IMR-90 (cell line): Measurements from ENCODE around the gene LDLRAD3. TPM values are rescaled to one million over a fixed set of nuclear protein-coding genes. Genes with fewer than 3 reads are reported as not detected.

Experiments
- ATAC-seq: fragments of 200-7000 bp; cut with Tn5 transposase; 2 replicates; pipeline ENCODE4 v1.9.1; 2020; ENCODE audit warnings: low read depth, mild to moderate bottlenecking, moderate library complexity
- BruUV-seq: library from RNA; stranded (reverse); fragments of 400-500 nt; replicated peaks from 2 replicates; lab custom pipeline; 2021; lab: Mats Ljungman, UMichigan
- CTCF ChIA-PET: fragments of 300-600 bp; formaldehyde crosslinking; extraction: SDS; loops from one replicate; lab custom pipeline; 2021; ENCODE audit warnings: antibody characterized with exemption; lab: Yijun Ruan, JAX
- POLR2A ChIA-PET: fragments of 300-600 bp; sonication (Branson Sonifier 250); formaldehyde crosslinking; loops from one replicate; lab custom pipeline; 2022; ENCODE audit warnings: antibody characterized with exemption; ENCODE audit not compliant: unreplicated experiment; lab: Charles Lee
- DNase-seq: peaks from one replicate; pipeline ENCODE4 v3.0.0; 2013
- H2AFZ ChIP-seq: replicated peaks from 2 replicates; pipeline ENCODE3; 2013; ENCODE audit warnings: low read length, mild to moderate bottlenecking; ENCODE audit not compliant: poor library complexity
- H2AK5ac ChIP-seq: 2 replicates; pipeline ENCODE4 v1.6.1; 2013; ENCODE audit warnings: low read depth, low read length, inconsistent platforms
- H2AK9ac ChIP-seq: replicated peaks from 2 replicates; pipeline ENCODE3; 2013; ENCODE audit warnings: mild to moderate bottlenecking, low read depth, low read length, moderate library complexity; ENCODE audit not compliant: poor library complexity
- H2BK120ac ChIP-seq: 2 replicates; pipeline ENCODE4 v1.6.1; 2013; ENCODE audit warnings: low read depth, low read length, inconsistent platforms
- H2BK15ac ChIP-seq: 3 replicates; pipeline ENCODE4 v1.6.1; 2013; ENCODE audit warnings: low read depth, low read length, inconsistent platforms
- H2BK20ac ChIP-seq: 2 replicates; pipeline ENCODE4 v1.6.1; 2013; ENCODE audit warnings: low read depth, mild to moderate bottlenecking, inconsistent platforms, low read length, moderate library complexity
- H2BK5ac ChIP-seq: 2 replicates; pipeline ENCODE4 v1.6.1; 2013; ENCODE audit warnings: mild to moderate bottlenecking, low read depth, low read length, inconsistent platforms; ENCODE audit not compliant: poor library complexity, severe bottlenecking
- H3K14ac ChIP-seq: replicated peaks from 2 replicates; pipeline ENCODE4 v1.6.1; 2013; ENCODE audit warnings: low read depth, low read length, inconsistent platforms
- H3K18ac ChIP-seq: 2 replicates; pipeline ENCODE4 v1.6.1; 2013; ENCODE audit warnings: low read depth, low read length, control low read depth
- H3K23ac ChIP-seq: 2 replicates; pipeline ENCODE4 v1.6.1; 2013; ENCODE audit warnings: low read depth, low read length, inconsistent platforms
- H3K27ac ChIP-seq: 2 replicates; pipeline ENCODE4 v1.5.1; 2013; ENCODE audit warnings: mild to moderate bottlenecking, control low read depth, low read length; ENCODE audit not compliant: insufficient read depth
- H3K27me3 ChIP-seq: 2 replicates; pipeline ENCODE4 v1.6.1; 2013; ENCODE audit warnings: low read length; ENCODE audit not compliant: control insufficient read depth, insufficient read depth
- H3K36me3 ChIP-seq: 2 replicates; pipeline ENCODE4 v1.6.1; 2013; ENCODE audit warnings: low read length, mixed read lengths; ENCODE audit not compliant: control insufficient read depth, insufficient read depth
- H3K4ac ChIP-seq: 2 replicates; pipeline ENCODE4 v1.6.1; 2013; ENCODE audit warnings: low read depth, low read length, inconsistent platforms
- H3K4me1 ChIP-seq: 2 replicates; pipeline ENCODE4 v1.6.1; 2013; ENCODE audit warnings: low read length, mixed read lengths; ENCODE audit not compliant: control insufficient read depth, insufficient read depth
- H3K4me2 ChIP-seq: 2 replicates; pipeline ENCODE4 v1.6.1; 2013; ENCODE audit warnings: low read depth, mild to moderate bottlenecking, control low read depth, low read length, moderate library complexity
- H3K4me3 ChIP-seq: 2 replicates; pipeline ENCODE4 v1.5.1; 2013; ENCODE audit warnings: low read depth, mild to moderate bottlenecking, control low read depth, low read length, moderate library complexity; ENCODE audit not compliant: insufficient read depth
- H3K56ac ChIP-seq: 2 replicates; pipeline ENCODE4 v1.6.1; 2013; ENCODE audit warnings: low read length, inconsistent platforms; ENCODE audit not compliant: insufficient read depth; ENCODE audit errors: extremely low read depth
- H3K79me1 ChIP-seq, 2 experiments: 2 replicates each; pipeline ENCODE4 v1.6.1; 2013; ENCODE audit warnings: low read length in 2 of 2, inconsistent platforms in 1 of 2, low read depth in 1 of 2
- H3K9ac ChIP-seq: 2 replicates; pipeline ENCODE4 v1.6.1; 2013; ENCODE audit warnings: low read depth, low read length, control low read depth
- H3K9me1 ChIP-seq: 2 replicates; pipeline ENCODE4 v1.6.1; 2013; ENCODE audit warnings: low read length, inconsistent platforms; ENCODE audit not compliant: insufficient read depth
- H3K9me3 ChIP-seq: 2 replicates; pipeline ENCODE4 v1.6.1; 2013; ENCODE audit warnings: low read length; ENCODE audit not compliant: control insufficient read depth, insufficient read depth
- H4K20me1 ChIP-seq: 2 replicates; pipeline ENCODE4 v1.6.1; 2013; ENCODE audit warnings: low read length, inconsistent platforms; ENCODE audit not compliant: insufficient read depth
- H4K5ac ChIP-seq: 2 replicates; pipeline ENCODE4 v1.6.1; 2013; ENCODE audit warnings: mild to moderate bottlenecking, low read depth, low read length, control low read depth
- H4K8ac ChIP-seq, 2 experiments: 2 replicates each; pipeline ENCODE4 v1.6.1; 2013; ENCODE audit warnings: low read depth in 2 of 2, low read length in 2 of 2, control low read depth in 1 of 2, inconsistent platforms in 1 of 2
- H4K91ac ChIP-seq: 2 replicates; pipeline ENCODE4 v1.6.1; 2013; ENCODE audit warnings: low read depth, low read length, inconsistent platforms; ENCODE audit not compliant: insufficient read depth
- CEBPB ChIP-seq: IDR thresholded peaks from 2 replicates; pipeline ENCODE4 v1.6.1; 2012; ENCODE audit warnings: low read depth, low read length, improper control_type of control experiment
- CHD1 ChIP-seq: IDR thresholded peaks from 2 replicates; pipeline ENCODE4 v1.6.1; 2012; ENCODE audit warnings: low read depth, low read length, improper control_type of control experiment
- FOS ChIP-seq: fragments of 150-350 bp; IDR thresholded peaks from 2 replicates; pipeline ENCODE4 v1.6.1; 2016; ENCODE audit warnings: low read depth, low read length
- MAZ ChIP-seq: IDR thresholded peaks from 2 replicates; pipeline ENCODE4 v1.6.1; 2012; ENCODE audit warnings: low read depth, mild to moderate bottlenecking, low read length, improper control_type of control experiment, moderate library complexity, borderline replicate concordance
- NFE2L2 ChIP-seq: fragments of 150-350 bp; IDR thresholded peaks from 2 replicates; pipeline ENCODE4 v1.6.1; 2016; ENCODE audit warnings: low read depth, mild to moderate bottlenecking, low read length
- RAD21 ChIP-seq: IDR thresholded peaks from 2 replicates; pipeline ENCODE4 v1.6.1; 2012; ENCODE audit warnings: low read length, improper control_type of control experiment
- RCOR1 ChIP-seq: IDR thresholded peaks from 2 replicates; pipeline ENCODE4 v1.6.1; 2012; ENCODE audit warnings: mild to moderate bottlenecking, low read length, improper control_type of control experiment; ENCODE audit not compliant: insufficient replicate concordance
- RFX5 ChIP-seq: IDR thresholded peaks from 2 replicates; pipeline ENCODE4 v1.8.0; 2012; ENCODE audit warnings: low read depth, mild to moderate bottlenecking, low read length, moderate library complexity
- SMC3 ChIP-seq: fragments of 150-350 bp; IDR thresholded peaks from 2 replicates; pipeline ENCODE4 v1.6.1; 2016; ENCODE audit warnings: low read depth, mild to moderate bottlenecking, antibody characterized with exemption, low read length, moderate library complexity
- WGBS, 2 experiments: methylation state at CpG; one replicate each; pipeline versions ENCODE4 v1.1.5 to v1.1.7; 2013; ENCODE audit warnings: missing lambda C conversion rate in 2 of 2; ENCODE audit not compliant: insufficient read length in 1 of 2; ENCODE audit errors: extremely low coverage in 2 of 2; 5-methylcytosine and 5-hydroxymethylcytosine counted together
- dilution Hi-C: fragments of 300-500 bp; cut with HindIII; formaldehyde crosslinking; loops from one replicate; pipeline ENCODE4 v1.14.3; 2018; ENCODE audit warnings: low sequenced_read_pairs; ENCODE audit not compliant: unreplicated experiment
- in situ Hi-C: fragments of 300-500 bp; cut with MboI; formaldehyde crosslinking; loops from 3 replicates; pipeline ENCODE4 v1.14.3; 2019; ENCODE audit warnings: low sequenced_read_pairs, inconsistent platforms, mixed read lengths
- intact Hi-C: fragments of 100-400 bp; cut with micrococcal nuclease; formaldehyde crosslinking; loops from 2 replicates; pipeline ENCODE4 v1.10.0; 2022
- polyA plus RNA-seq, 3 experiments: library from polyadenylated mRNA; depleted of rRNA; stranded (reverse); fragments of >200 nt; gene quantifications; 2 replicates each; pipeline ENCODE4 v1.2.3, GENCODE V29; 2012; ENCODE audit warnings: low replicate concordance in 1 of 3
- total RNA-seq: library from RNA; depleted of rRNA; stranded (reverse); fragments of >200 nt; gene quantifications from 2 replicates; pipeline ENCODE4 v1.2.3, GENCODE V29; 2012
- TF ChIP-seq, protein P1 (sequence below): fragments of 150-350 bp; IDR thresholded peaks from 2 replicates; pipeline ENCODE4 v1.6.1; 2016; ENCODE audit warnings: low read depth, mild to moderate bottlenecking, low read length, moderate library complexity, borderline replicate concordance
- TF ChIP-seq, protein P2 (sequence below): fragments of 150-350 bp; IDR thresholded peaks from 2 replicates; pipeline ENCODE4 v1.6.1; 2017; ENCODE audit warnings: mild to moderate bottlenecking, antibody characterized with exemption, low read length, low read depth
- TF ChIP-seq, protein P3 (sequence below): conservative IDR thresholded peaks from 2 replicates; pipeline ENCODE4 v1.5.1; 2012; ENCODE audit warnings: mild to moderate bottlenecking, low read depth, low read length, improper control_type of control experiment

LDLRAD3 gene
- total and polyA plus RNA-seq, 2 of the 4 experiments (the other 2 are of a cell fraction): 2.7 to 6.4 TPM

DNA sequence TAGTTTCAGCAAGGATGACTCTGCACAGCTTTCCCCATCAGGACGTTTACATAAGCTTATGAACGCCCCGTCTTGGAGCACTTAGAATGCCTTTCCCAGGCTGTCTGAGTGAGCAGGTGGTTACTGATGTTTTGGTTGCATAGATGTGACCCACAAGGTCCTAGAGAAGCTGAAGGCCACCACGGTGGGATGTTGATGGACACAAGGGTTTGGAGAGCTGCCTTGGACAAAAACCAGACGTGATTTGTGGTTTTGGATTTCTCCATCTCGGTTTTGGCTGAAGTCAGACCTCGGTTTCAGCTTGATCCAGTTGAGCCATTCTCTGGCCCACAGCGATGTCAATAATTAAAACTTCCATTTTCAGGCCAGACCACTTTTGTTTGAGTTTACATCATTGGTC is 151.9 kb downstream of the LDLRAD3 start:
- Histone ChIP-seq H3K27ac (no peak overlapping the region), H4K91ac (no peak overlapping the region), H3K56ac (no peak overlapping the region), H3K4me3 (no peak overlapping the region), H4K5ac (no peak overlapping the region), H3K4me2 (no peak overlapping the region), H3K9me1 (peaks cover 7% of the 10 kb centered on the region), H3K9ac (no peak overlapping the region), H2BK15ac (no peak overlapping the region), H3K14ac (no peak overlapping the region), H4K20me1 (peaks cover 4% of the 10 kb centered on the region; the same call in 1 of the 2 replicates), H3K23ac (no peak overlapping the region), H3K18ac (no peak overlapping the region), H3K36me3 (peaks cover 1% of the 10 kb centered on the region; the same call in 1 of the 2 replicates), H3K4me1 (peaks cover 18% of the 10 kb centered on the region), H3K9me3 (peaks cover 3% of the 10 kb centered on the region; the same call in 1 of the 2 replicates), H2BK120ac (no peak overlapping the region), H2BK20ac (no peak overlapping the region), H2BK5ac (no peak overlapping the region), H3K4ac (no peak overlapping the region), H3K27me3 (no peaks in the 10 kb centered on the region), H2AK9ac (no peak overlapping the region), H2AK5ac (no peak overlapping the region), H2AFZ (no peak overlapping the region), H3K79me1 (peaks cover 0 to 6% of the 10 kb centered on the region in 2 experiments; a peak in 1 of 4 replicates), H4K8ac (no peak overlapping the region)
- TF ChIP-seq RFX5 (no peak), CHD1 (no peak), CEBPB (no peak), RCOR1 (no peak), RAD21 (no peak), MAZ (no peak), FOS (no peak), SMC3 (no peak), NFE2L2 (no peak)
- TF ChIP-seq, protein P1, sequence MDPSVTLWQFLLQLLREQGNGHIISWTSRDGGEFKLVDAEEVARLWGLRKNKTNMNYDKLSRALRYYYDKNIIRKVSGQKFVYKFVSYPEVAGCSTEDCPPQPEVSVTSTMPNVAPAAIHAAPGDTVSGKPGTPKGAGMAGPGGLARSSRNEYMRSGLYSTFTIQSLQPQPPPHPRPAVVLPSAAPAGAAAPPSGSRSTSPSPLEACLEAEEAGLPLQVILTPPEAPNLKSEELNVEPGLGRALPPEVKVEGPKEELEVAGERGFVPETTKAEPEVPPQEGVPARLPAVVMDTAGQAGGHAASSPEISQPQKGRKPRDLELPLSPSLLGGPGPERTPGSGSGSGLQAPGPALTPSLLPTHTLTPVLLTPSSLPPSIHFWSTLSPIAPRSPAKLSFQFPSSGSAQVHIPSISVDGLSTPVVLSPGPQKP: no peak
- TF ChIP-seq, protein P2, sequence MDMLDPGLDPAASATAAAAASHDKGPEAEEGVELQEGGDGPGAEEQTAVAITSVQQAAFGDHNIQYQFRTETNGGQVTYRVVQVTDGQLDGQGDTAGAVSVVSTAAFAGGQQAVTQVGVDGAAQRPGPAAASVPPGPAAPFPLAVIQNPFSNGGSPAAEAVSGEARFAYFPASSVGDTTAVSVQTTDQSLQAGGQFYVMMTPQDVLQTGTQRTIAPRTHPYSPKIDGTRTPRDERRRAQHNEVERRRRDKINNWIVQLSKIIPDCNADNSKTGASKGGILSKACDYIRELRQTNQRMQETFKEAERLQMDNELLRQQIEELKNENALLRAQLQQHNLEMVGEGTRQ: no peak
- TF ChIP-seq, protein P3, sequence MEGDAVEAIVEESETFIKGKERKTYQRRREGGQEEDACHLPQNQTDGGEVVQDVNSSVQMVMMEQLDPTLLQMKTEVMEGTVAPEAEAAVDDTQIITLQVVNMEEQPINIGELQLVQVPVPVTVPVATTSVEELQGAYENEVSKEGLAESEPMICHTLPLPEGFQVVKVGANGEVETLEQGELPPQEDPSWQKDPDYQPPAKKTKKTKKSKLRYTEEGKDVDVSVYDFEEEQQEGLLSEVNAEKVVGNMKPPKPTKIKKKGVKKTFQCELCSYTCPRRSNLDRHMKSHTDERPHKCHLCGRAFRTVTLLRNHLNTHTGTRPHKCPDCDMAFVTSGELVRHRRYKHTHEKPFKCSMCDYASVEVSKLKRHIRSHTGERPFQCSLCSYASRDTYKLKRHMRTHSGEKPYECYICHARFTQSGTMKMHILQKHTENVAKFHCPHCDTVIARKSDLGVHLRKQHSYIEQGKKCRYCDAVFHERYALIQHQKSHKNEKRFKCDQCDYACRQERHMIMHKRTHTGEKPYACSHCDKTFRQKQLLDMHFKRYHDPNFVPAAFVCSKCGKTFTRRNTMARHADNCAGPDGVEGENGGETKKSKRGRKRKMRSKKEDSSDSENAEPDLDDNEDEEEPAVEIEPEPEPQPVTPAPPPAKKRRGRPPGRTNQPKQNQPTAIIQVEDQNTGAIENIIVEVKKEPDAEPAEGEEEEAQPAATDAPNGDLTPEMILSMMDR: no peak
- CTCF ChIA-PET: no interaction called here
- intact Hi-C loops: no loop called here
- BruUV-seq: no TSS peak
- DNase-seq (no peak), ATAC-seq (no peak)
- POLR2A ChIA-PET: no interaction called here
- 100% methylated on average over 2 of the region's 8 CpGs; no CpG with 5 or more reads in 1 of the 2 experiments for WGBS, 2 experiments
- dilution Hi-C loops: no loop called here
- in situ Hi-C loops: no loop called here
